Renal cortical epithelial cell (primary cell): ENCODE results near the gene APLP2. TPM values are rescaled to one million over a fixed set of nuclear protein-coding genes. Genes with fewer than 3 reads are reported as not detected.

Experiments
- DNase-seq: peaks from one replicate; pipeline ENCODE4 v3.0.0-alpha.2; 2011; ENCODE audit warnings: low read depth
- total RNA-seq: library from RNA; depleted of rRNA; stranded (reverse); fragments of >200 nt; gene quantifications from 2 replicates; pipeline ENCODE4 v1.2.3, GENCODE V29; 2014

Gene APLP2
- total RNA-seq, 1 donor from 2014 or later, result 1,085 TPM

GRCh38 chr11:130145975-130146776, 76.5 kb downstream of the APLP2 start:
- peak; percentile 68 for DNase-seq

- peak; percentile 25 for DNase-seq
These were observed 77.1 kb downstream of the APLP2 start for GRCh38 chr11:130146796-130147195.

GRCh38 chr11:130148796-130149326, 79.2 kb downstream of the APLP2 start:
- DNase-seq, result no peak

- no peak for DNase-seq
These were observed 81.1 kb downstream of the APLP2 start for GRCh38 chr11:130150790-130151189.

GRCh38 chr11:130151196-130151595, 81.5 kb downstream of the APLP2 start:
- DNase-seq, result no peak

- peak; percentile 15 for DNase-seq
These were observed 86.7 kb downstream of the APLP2 start for GRCh38 chr11:130156108-130157022.

- no peak for DNase-seq
These were observed 87.4 kb downstream of the APLP2 start for GRCh38 chr11:130157101-130157500.

- DNase-seq, result no peak
These were observed 88.1 kb downstream of the APLP2 start for GRCh38 chr11:130157840-130158239.

- DNase-seq, result no peak
These were observed 89.4 kb downstream of the APLP2 start for GRCh38 chr11:130159139-130159538.

- DNase-seq, result no peak
These were observed 90.2 kb downstream of the APLP2 start, which contains the start of gene ST14 for GRCh38 chr11:130159657-130160497. TSS of gene ST14 (plus strand) at chr11:130159782. CDS start at chr11:130159980, 198 bp downstream.

- no peak for DNase-seq
These were observed 90.9 kb downstream of the APLP2 start for GRCh38 chr11:130160498-130161155.

GRCh38 chr11:130161441-130162145, 91.9 kb downstream of the APLP2 start:
- no peak for DNase-seq

- peak; percentile 54 for DNase-seq
These were observed 93.0 kb downstream of the APLP2 start for GRCh38 chr11:130162733-130163132.

GRCh38 chr11:130163346-130164220, 93.9 kb downstream of the APLP2 start:
- DNase-seq, result peak; percentile 23

GRCh38 chr11:130164221-130164570, 94.5 kb downstream of the APLP2 start:
- DNase-seq, result no peak

GRCh38 chr11:130165601-130166456, 96.1 kb downstream of the APLP2 start:
- DNase-seq, result no peak

- peak; percentile 99 for DNase-seq
These were observed 96.7 kb downstream of the APLP2 start for GRCh38 chr11:130166457-130166784.

- no peak for DNase-seq
These were observed 97.5 kb downstream of the APLP2 start for GRCh38 chr11:130167146-130167545.
